ENCODE results near the gene AMOT. TPM values are rescaled to one million over a fixed set of nuclear protein-coding genes. Genes with fewer than 3 reads are reported as not detected.

Gene AMOT
- total RNA-seq, 2 experiments from 2014 or later: 1.4 to 1.6 TPM

DNA sequence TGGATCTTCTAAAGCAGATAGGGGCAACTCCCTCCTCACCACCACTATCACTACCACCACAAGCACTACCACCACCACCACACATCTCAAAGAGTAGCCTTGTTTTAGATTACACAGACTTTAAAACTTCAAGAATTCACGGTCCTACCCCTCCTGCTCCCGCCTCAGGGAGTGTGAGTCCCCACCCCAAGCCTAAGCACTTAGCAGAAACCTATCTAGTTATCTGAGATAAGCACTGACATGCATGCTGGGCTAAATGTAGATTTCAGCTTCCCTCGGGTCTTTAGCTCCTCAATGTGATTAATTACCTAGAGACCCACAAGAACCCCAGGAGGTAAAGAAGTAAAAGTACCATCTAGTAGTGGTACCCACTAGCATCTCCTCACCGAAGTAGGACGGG, 775 bp downstream of the AMOT start:
- peak overlapping the region; percentile 70 for H3K27ac Mint-ChIP-seq
- TF ChIP-seq, protein P1, sequence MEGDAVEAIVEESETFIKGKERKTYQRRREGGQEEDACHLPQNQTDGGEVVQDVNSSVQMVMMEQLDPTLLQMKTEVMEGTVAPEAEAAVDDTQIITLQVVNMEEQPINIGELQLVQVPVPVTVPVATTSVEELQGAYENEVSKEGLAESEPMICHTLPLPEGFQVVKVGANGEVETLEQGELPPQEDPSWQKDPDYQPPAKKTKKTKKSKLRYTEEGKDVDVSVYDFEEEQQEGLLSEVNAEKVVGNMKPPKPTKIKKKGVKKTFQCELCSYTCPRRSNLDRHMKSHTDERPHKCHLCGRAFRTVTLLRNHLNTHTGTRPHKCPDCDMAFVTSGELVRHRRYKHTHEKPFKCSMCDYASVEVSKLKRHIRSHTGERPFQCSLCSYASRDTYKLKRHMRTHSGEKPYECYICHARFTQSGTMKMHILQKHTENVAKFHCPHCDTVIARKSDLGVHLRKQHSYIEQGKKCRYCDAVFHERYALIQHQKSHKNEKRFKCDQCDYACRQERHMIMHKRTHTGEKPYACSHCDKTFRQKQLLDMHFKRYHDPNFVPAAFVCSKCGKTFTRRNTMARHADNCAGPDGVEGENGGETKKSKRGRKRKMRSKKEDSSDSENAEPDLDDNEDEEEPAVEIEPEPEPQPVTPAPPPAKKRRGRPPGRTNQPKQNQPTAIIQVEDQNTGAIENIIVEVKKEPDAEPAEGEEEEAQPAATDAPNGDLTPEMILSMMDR (IDR thresholded peaks at IDR 0.05): no peak
- ChIA-PET POLR2A (interaction anchor here (1.4 kb wide), 1 partner anchor 11 kb away, joined by 3 read pairs; no protein-coding TSS in a partner anchor), CTCF (no interaction called here)
- Histone ChIP-seq H3K4me3 (ENCODE audit: low read length) (peak overlapping the region; percentile 81), H3K9me3 (ENCODE audit: control insufficient read depth in 1 of 2, insufficient read depth in 1 of 2, low read length in 2 of 2) (no peaks in the 10 kb centered on the region), H3K27me3 (ENCODE audit: control insufficient read depth in 1 of 2, insufficient read depth in 2 of 2, low read length in 2 of 2) (no peaks in the 10 kb centered on the region), H3K27ac (ENCODE audit: low read depth in 1 of 2, low read length in 2 of 2) (no peak overlapping the region), H3K4me1 (ENCODE audit: insufficient read depth, low read length) (peaks cover 9% of the 10 kb centered on the region), H3K36me3 (ENCODE audit: insufficient read depth, low read length) (no peaks in the 10 kb centered on the region)
- H3K9me3 Mint-ChIP-seq: no peaks in the 10 kb centered on the region
- peaks cover 16% of the 10 kb centered on the region for H3K4me1 Mint-ChIP-seq (ENCODE audit: low read depth)
- no peak for ATAC-seq (ENCODE audit: poor library complexity)
- H3K4me3 Mint-ChIP-seq: peak overlapping the region; percentile 94
- no peaks in the 10 kb centered on the region for H3K27me3 Mint-ChIP-seq
- intact Hi-C loops (cut with DNase I, micrococcal nuclease): loop anchor here in 1 of 2 experiments (5.0 to 10.0 kb wide), 2 partner anchors 163 to 1155 kb away; partner anchors contain the start of genes ALG13 and LHFPL1
- DNase-seq: peak in 1 of 14 experiments; percentile 16
- H3K36me3 Mint-ChIP-seq (ENCODE audit: low read depth): peaks cover 4% of the 10 kb centered on the region

- H3K9me3 Mint-ChIP-seq: no peaks in the 10 kb centered on the region
- TF ChIP-seq, protein P1 (IDR thresholded peaks at IDR 0.05): no peak
- Histone ChIP-seq H3K27me3 (ENCODE audit: control insufficient read depth in 1 of 2, insufficient read depth in 2 of 2, low read length in 2 of 2) (no peaks in the 10 kb centered on the region), H3K27ac (ENCODE audit: low read depth in 1 of 2, low read length in 2 of 2) (no peak overlapping the region), H3K4me1 (ENCODE audit: insufficient read depth, low read length) (peaks cover 9% of the 10 kb centered on the region), H3K36me3 (ENCODE audit: insufficient read depth, low read length) (no peaks in the 10 kb centered on the region), H3K9me3 (ENCODE audit: control insufficient read depth in 1 of 2, insufficient read depth in 1 of 2, low read length in 2 of 2) (no peaks in the 10 kb centered on the region), H3K4me3 (ENCODE audit: low read length) (no peak overlapping the region)
- no peaks in the 10 kb centered on the region for H3K27me3 Mint-ChIP-seq
- intact Hi-C loops (cut with DNase I, micrococcal nuclease): loop anchor here in 1 of 2 experiments (5.0 kb wide), 1 partner anchor 160 kb away; the partner anchor contains the start of gene LHFPL1
- CTCF ChIA-PET: no interaction called here
- no peak overlapping the region for H3K4me3 Mint-ChIP-seq
- peaks cover 16% of the 10 kb centered on the region for H3K4me1 Mint-ChIP-seq (ENCODE audit: low read depth)
- peaks cover 4% of the 10 kb centered on the region for H3K36me3 Mint-ChIP-seq (ENCODE audit: low read depth)
- DNase-seq (no peak), ATAC-seq (ENCODE audit: poor library complexity) (no peak)
- POLR2A ChIA-PET: no interaction called here
- no peak overlapping the region for H3K27ac Mint-ChIP-seq
Observed at GRCh38 chrX:112837531-112837930, 3.1 kb downstream of the AMOT start.

- Histone ChIP-seq H3K4me3 (ENCODE audit: low read length) (no peak overlapping the region), H3K27me3 (ENCODE audit: control insufficient read depth in 1 of 2, insufficient read depth in 2 of 2, low read length in 2 of 2) (no peaks in the 10 kb centered on the region), H3K9me3 (ENCODE audit: control insufficient read depth in 1 of 2, insufficient read depth in 1 of 2, low read length in 2 of 2) (no peaks in the 10 kb centered on the region), H3K4me1 (ENCODE audit: insufficient read depth, low read length) (peaks cover 2% of the 10 kb centered on the region), H3K36me3 (ENCODE audit: insufficient read depth, low read length) (peaks cover 3% of the 10 kb centered on the region), H3K27ac (ENCODE audit: low read depth in 1 of 2, low read length in 2 of 2) (no peak overlapping the region)
- ChIA-PET POLR2A (no interaction called here), CTCF (no interaction called here)
- TF ChIP-seq, protein P1 (IDR thresholded peaks at IDR 0.05): no peak
- Mint-ChIP-seq H3K9me3 (no peaks in the 10 kb centered on the region), H3K4me1 (ENCODE audit: low read depth) (peaks cover 6% of the 10 kb centered on the region), H3K4me3 (no peak overlapping the region), H3K36me3 (ENCODE audit: low read depth) (no peaks in the 10 kb centered on the region), H3K27me3 (no peaks in the 10 kb centered on the region), H3K27ac (no peak overlapping the region)
- intact Hi-C loops (cut with DNase I, micrococcal nuclease): loop anchor here in 1 of 2 experiments (5.0 kb wide), 1 partner anchor 158 kb away; the partner anchor contains the start of gene LHFPL1
- ATAC-seq (ENCODE audit: poor library complexity) (no peak), DNase-seq (no peak)
Observed at GRCh38 chrX:112835019-112835418, 5.6 kb downstream of the AMOT start.
